GM19438 (cell line): ENCODE measurements around the gene CCDC83.
"Not testable (repeated sequence)": the region's sequence is repeated elsewhere in the genome, so short reads cannot be mapped to it uniquely, and the experiment has no call there.

ENCODE experiments used
- ATAC-seq: cut with Tn5 transposase; IDR thresholded peaks from one replicate; pipeline ENCODE4 v1.9.1; 2021; ENCODE audit warnings: low read depth; ENCODE audit not compliant: unreplicated experiment

The CCDC83 gene

GRCh38 chr11:85884581-85885021, 29.4 kb downstream of the CCDC83 start:
- ATAC-seq: no peak

- ATAC-seq: no peak
Measured at GRCh38 chr11:85886089-85887056, 31.2 kb downstream of the CCDC83 start.

- no peak for ATAC-seq
Measured at GRCh38 chr11:85889108-85889507, 33.9 kb downstream of the CCDC83 start.

GRCh38 chr11:85889676-85890579, 34.7 kb downstream of the CCDC83 start:
- ATAC-seq: no peak

GRCh38 chr11:85893395-85893794, 38.2 kb downstream of the CCDC83 start:
- no peak for ATAC-seq

- ATAC-seq: no peak
Measured at GRCh38 chr11:85896876-85897275, 41.7 kb downstream of the CCDC83 start.

GRCh38 chr11:85898456-85898855, 43.3 kb downstream of the CCDC83 start:
- no peak for ATAC-seq

- no peak for ATAC-seq
Measured at GRCh38 chr11:85902353-85902752, 47.2 kb downstream of the CCDC83 start.

GRCh38 chr11:85903406-85903805, 48.2 kb downstream of the CCDC83 start:
- ATAC-seq: no peak

- no peak for ATAC-seq
Measured at GRCh38 chr11:85903811-85904210, 48.6 kb downstream of the CCDC83 start.

- ATAC-seq: no peak
Measured at GRCh38 chr11:85912414-85912813, 57.2 kb downstream of the CCDC83 start.

GRCh38 chr11:85913513-85913912, 58.3 kb downstream of the CCDC83 start:
- ATAC-seq: no peak

GRCh38 chr11:85914425-85914824, 59.2 kb downstream of the CCDC83 start:
- ATAC-seq: no peak

- no peak for ATAC-seq
Measured at GRCh38 chr11:85918910-85919794, 64.0 kb downstream of the CCDC83 start.

- ATAC-seq: no peak
Measured at GRCh38 chr11:85922367-85922766, 67.2 kb downstream of the CCDC83 start.

- no peak for ATAC-seq
Measured at GRCh38 chr11:85923455-85923854, 68.3 kb downstream of the CCDC83 start.

- not testable (repeated sequence) for ATAC-seq
Measured at GRCh38 chr11:85926653-85927214, 71.6 kb downstream of the CCDC83 start.

- no peak for ATAC-seq
Measured at GRCh38 chr11:85930879-85931366, 75.7 kb downstream of the CCDC83 start.

GRCh38 chr11:85934596-85935169, 79.5 kb downstream of the CCDC83 start:
- no peak for ATAC-seq
